ENCODE measurements around the gene OR52D1.
A peak's percentile ranks its signal among the peaks of the same experiment; 100 is the strongest.

The OR52D1 gene

GRCh38 chr11:5473921-5474320 lies 14.6 kb upstream of the OR52D1 start:
- DNase-seq (ENCODE audit: low spot score): no peak
- TF ChIP-seq CTCF (IDR thresholded peaks at IDR 0.05; ENCODE audit: extremely low read depth, missing control alignments): no peak

- DNase-seq (ENCODE audit: low spot score): peak; percentile 65
- peak; percentile 71 for TF ChIP-seq CTCF (IDR thresholded peaks at IDR 0.05; ENCODE audit: extremely low read depth, missing control alignments)
Observed at GRCh38 chr11:5476186-5476819, 12.2 kb upstream of the OR52D1 start.

- TF ChIP-seq CTCF (IDR thresholded peaks at IDR 0.05; ENCODE audit: extremely low read depth, missing control alignments): no peak
- no peak for DNase-seq (ENCODE audit: low spot score)
Observed at GRCh38 chr11:5486003-5486402, 2.5 kb upstream of the OR52D1 start.

GRCh38 chr11:5486421-5486820 lies 2.1 kb upstream of the OR52D1 start:
- no peak for TF ChIP-seq CTCF (IDR thresholded peaks at IDR 0.05; ENCODE audit: extremely low read depth, missing control alignments)
- no peak for DNase-seq (ENCODE audit: low spot score)

GRCh38 chr11:5488798-5489399 lies 414 bp downstream of the OR52D1 start:
- no peak for DNase-seq (ENCODE audit: low spot score)

GRCh38 chr11:5489576-5490357 lies 1.3 kb downstream of the OR52D1 start:
- DNase-seq (ENCODE audit: low spot score): no peak

More at GRCh38 chr11:5488798-5489399, 414 bp downstream of the OR52D1 start:
- TF ChIP-seq CTCF (IDR thresholded peaks at IDR 0.05; ENCODE audit: extremely low read depth, missing control alignments): no peak

More at GRCh38 chr11:5489576-5490357, 1.3 kb downstream of the OR52D1 start:
- TF ChIP-seq CTCF (IDR thresholded peaks at IDR 0.05; ENCODE audit: extremely low read depth, missing control alignments): no peak

Measured in GM20000 (cell line).